Sigmoid colon (tissue), 4 donors: ENCODE measurements around the gene ZDHHC11B.
"Not testable (repeated sequence)": the region's sequence is repeated elsewhere in the genome, so short reads cannot be mapped to it uniquely, and the experiment has no call there.

Source experiments
- CTCF ChIP-seq, 4 experiments: fragments of 450-650 bp in 3 of 4; fragments of 200-600 bp in 1 of 4; IDR thresholded peaks; one replicate each; pipeline ENCODE4 v1.5.1; 2016 to 2019; ENCODE audit warnings: antibody characterized with exemption in 4 of 4, mild to moderate bottlenecking in 3 of 4, moderate library complexity in 2 of 4
- POLR2A ChIP-seq, 2 donors: fragments of 450-650 bp; IDR thresholded peaks; one replicate each; pipeline ENCODE4 v1.6.1; 2016; ENCODE audit warnings: antibody characterized with exemption in 2 of 2, mild to moderate bottlenecking in 2 of 2, moderate library complexity in 2 of 2
- POLR2AphosphoS5 ChIP-seq, 4 donors: sonication (generic); formaldehyde crosslinking; IDR thresholded peaks; one replicate each; pipeline ENCODE4 v1.6.1; 2017; ENCODE audit warnings: antibody characterized with exemption in 4 of 4

GRCh38 chr5:708848-709517 is 75.5 kb downstream of the ZDHHC11B start:
- TF ChIP-seq CTCF, POLR2AphosphoS5, POLR2A (IDR thresholded peaks at IDR 0.05): not testable (repeated sequence)
